Left hindlimb (tissue), 1 donor: ENCODE data around the gene TGFB2.

Experiments used
- DNase-seq: peaks from one replicate; pipeline ENCODE4 v3.0.0-alpha.2; 2018

TGFB2 gene

GRCh38 chr1:218467101-218468072 lies 122.3 kb downstream of the TGFB2 start:
- no peak for DNase-seq

DNA sequence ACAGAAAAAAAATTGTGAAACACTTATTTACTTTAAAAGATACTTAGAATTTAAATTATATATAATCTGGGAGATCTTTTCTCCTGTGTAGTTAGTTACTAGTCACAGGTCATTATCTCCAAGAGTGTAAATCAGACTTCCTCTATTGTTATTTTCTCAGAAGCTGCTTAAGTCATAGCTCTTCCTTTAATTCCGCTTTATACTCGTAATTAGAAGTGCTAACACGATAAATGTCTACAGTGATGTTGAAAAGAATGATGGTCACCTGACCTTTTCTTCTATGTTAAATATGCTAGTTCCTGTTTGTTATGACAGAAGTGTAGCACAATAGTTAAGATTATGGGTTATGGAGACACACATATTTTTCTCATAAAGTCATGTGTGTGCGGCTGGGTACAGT lies 123.6 kb downstream of the TGFB2 start:
- DNase-seq = no peak

DNA sequence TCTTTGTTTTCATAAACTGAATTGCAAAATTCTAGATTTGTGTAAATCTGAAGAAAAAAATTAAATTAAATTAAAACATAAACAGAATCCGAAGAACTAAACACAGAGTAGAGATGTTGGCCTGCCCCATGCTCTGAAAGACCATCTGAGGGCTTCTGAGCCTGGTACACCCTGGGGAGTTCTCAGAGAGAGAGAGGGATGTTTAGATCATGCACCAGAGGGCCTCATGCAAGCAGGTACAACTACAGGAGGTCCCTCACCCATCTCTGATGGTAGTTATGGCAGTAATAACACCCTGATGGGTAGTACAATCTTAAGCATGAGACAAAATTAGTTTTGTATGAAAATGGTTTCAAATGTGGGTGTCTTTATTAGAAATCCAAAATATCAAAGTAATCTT lies 127.7 kb downstream of the TGFB2 start:
- DNase-seq = no peak

DNA sequence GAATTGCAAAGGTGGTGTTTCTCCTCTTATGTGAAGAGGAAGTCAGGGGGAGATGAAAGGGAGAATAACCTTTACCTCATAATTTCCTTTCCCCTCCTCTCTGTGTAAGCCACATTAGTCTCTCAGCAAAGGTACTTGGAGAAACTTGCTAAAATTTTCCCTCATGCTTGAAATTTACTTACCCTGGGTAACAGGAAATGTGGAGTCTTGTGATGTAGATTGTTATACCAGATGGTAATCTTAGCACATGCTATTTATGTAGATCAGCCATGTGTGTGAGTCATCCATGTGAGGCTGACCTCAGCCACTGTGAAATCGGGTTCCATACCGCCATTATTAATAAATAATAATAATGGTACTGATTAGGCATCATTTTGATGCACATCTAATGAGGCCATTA lies 128.4 kb downstream of the TGFB2 start:
- DNase-seq = no peak

GRCh38 chr1:218474128-218474527 lies 129.0 kb downstream of the TGFB2 start:
- no peak for DNase-seq

DNA sequence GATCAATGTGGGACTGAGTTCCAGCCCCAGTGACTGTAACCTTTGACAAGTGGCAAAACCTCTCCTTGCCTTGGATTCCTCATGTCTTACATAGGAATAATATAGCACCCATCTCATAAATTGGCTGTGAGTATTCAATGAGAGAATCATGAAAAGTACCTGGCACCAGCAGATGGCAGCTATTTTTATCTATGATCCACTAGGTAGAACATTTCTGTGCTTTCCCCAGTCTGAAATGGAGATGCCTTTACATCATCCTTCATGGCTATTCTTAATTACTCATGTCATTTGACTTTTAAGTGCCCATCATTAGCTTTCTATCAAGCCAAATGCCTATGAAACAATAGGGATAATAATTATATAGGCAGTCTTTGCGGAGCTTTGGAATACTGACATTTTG lies 130.1 kb downstream of the TGFB2 start:
- DNase-seq = no peak

- no peak for DNase-seq
These were observed 130.6 kb downstream of the TGFB2 start for GRCh38 chr1:218475699-218476098.

GRCh38 chr1:218476385-218476784 lies 131.2 kb downstream of the TGFB2 start:
- no peak for DNase-seq

DNA sequence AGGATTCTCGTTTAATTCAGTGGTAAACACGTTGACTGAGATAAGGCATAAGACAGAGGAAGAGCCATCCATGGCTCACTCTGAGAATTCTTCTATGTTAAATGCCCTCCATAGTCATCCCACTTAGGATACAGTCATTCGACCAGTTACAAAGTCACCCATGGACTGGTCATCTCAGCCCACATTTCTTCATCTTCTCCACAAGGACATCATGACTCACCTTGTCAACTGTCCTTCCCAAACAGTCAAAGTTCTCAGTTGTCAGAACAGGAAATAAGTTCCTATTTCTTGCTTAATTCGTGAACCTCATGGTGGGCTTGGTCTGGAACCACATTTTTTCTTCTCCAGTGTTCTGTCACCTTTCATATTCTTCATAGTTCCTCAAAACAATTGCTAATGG lies 133.2 kb downstream of the TGFB2 start:
- no peak for DNase-seq

GRCh38 chr1:218479436-218480115 lies 134.4 kb downstream of the TGFB2 start:
- no peak for DNase-seq

DNA sequence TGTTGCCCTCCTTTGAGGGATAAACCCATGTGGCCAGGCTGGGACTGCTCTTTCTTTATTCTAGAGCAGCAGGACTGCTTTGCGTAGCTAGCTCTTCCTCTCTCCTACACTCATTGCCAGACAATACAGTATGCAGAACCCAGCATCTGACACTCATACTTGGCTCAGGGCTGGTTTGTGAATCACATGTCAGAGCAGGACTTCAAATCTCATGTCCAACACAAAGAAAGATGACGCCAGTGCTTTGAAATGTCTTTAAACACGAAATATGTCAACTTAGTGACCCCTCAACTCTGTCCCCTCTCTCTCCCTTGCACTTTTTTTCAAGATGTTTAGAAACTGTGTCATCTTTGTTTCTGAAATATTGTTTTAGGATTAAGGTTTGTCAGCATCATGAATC lies 135.0 kb downstream of the TGFB2 start:
- no peak for DNase-seq

DNA sequence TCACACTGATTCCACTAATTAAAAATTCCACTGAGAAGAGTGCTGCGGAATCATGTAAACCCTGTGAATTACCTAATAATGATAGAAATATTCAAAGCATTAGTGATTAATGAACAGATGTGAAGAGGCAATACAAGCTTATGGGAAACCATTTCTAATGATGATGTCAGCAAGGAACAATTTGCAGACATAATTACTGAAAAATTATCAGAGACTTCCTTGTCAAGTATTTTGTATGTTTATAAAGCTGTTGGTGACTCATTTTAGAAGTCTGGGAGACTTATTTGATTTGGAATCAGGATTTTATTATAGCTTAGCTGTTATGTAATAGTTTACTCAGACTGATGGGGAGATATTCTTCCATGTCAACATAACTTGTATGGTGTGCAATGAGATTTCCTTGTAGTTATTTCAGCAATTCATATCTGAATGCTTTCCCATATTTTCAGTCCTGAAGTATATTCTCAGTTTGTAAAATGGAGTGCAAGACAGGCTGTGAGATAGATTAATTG lies 135.5 kb downstream of the TGFB2 start:
- no peak for DNase-seq

DNA sequence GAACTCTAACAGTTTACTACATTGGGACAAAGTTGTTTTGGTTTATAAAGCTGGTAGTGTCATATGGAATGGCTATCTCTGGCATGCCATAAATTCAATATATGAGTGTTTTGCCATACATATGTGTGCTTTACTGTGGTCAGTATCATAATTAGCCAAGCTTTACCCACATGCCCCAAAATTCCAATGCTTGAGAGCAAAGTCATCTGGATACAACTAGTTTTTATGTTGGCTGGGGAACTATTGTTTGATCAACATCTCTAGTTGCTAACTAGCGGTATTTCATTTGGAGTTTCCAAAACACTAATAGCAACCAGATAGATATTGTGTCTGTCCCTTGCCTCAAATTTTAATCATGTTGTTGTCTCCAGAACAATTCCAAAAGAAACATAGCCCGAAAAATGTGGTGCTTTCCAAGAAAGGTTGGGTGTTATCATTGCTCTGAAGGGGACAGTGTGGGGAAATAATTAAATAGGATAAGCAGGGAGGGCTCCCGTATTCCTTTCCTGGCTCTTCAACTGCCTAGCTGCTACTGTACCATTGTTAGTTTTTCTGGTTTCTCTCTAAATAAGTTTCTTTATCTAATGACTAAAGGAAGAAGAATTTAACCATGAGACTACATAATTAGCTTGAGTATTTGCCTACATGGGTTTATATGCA lies 136.1 kb downstream of the TGFB2 start:
- DNase-seq = no peak

DNA sequence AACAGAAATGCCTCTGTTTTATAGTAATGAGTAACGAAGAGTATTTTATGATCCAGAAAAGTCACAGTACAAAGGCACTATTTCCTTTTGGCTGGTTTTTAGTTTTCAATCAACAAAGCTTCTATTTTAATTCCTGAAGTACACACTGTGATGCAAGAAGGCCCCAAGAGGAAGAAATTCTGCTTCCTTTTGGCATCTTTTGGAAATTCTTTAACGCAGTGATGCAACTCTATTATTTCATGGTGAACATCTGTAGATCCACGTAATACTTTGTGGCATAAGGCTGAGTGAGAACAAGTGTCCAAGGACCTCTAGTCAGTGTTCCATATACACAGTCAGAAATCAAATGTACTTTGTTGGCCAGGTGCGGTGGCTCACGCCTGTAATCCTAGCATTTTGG lies 137.5 kb downstream of the TGFB2 start:
- DNase-seq = no peak

DNA sequence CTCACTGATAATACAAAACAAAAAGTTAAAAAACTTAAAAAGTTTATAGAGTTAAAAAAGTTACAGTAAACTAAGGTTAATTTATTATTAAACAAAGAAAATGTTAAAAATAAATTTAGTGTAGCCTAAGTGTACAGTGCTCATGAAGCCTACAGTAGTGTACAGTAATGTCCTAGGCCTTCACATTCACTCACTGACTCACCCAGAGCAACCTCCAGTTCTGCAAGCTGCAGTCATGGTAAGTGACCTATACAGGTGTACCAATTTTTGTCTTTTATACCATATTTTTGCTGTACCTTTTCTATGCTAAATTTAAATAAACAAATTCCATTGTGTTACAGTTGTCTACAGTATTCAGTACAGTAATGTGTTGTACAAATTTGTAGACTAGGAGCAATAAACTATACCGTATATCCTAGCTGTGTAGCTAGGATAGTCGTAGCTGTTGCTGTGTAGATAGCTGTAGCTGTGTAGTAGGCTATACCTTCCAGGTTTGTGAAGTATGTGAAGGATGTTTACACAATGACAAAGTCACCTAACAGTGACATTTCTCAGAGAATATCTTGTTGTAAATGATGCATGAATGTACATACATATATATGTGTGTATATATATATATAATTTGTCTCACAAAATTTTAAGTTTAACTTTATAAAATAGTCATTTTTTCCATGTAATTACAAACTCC lies 140.2 kb downstream of the TGFB2 start:
- DNase-seq = no peak

GRCh38 chr1:218488531-218488930 lies 143.4 kb downstream of the TGFB2 start:
- no peak for DNase-seq

DNA sequence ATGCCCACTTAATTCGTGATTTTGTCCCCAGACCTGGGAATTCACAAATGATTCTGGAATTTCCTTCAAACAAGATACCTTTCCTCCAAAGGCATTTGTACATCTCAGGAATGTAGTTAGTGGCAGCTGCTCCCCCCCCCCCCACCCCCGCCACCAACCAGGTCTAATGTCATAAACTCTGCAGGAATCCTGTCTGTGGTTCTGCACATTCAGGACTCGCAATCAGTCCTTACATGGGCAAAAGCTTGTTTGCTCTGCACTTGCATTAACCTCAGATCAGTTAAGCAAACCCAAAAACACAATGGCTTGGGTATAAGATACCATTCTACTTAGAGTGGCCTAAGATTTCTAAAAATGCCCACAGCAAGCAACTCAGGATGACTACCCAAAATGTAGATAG lies 143.8 kb downstream of the TGFB2 start:
- no peak for DNase-seq

GRCh38 chr1:218490406-218490922 lies 145.3 kb downstream of the TGFB2 start:
- no peak for DNase-seq

DNA sequence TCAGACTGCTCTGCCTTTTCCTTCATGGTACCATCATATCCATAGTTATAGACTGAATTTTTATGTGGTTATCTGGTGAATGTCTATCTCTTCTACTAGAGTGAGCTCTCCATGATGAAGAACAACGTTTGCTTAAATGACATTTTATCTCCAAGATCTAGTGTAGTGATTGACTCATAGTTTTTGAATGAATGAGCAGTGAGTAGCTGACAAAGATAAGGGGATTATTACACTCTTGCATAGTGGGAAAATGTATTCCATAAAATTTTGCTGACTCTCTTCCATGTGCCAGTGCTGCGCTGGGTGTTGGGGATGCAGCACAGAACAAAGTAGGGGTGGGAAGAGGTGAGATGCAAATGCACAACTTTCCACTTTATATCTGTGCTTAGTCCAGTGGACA lies 147.7 kb downstream of the TGFB2 start:
- DNase-seq = no peak

DNA sequence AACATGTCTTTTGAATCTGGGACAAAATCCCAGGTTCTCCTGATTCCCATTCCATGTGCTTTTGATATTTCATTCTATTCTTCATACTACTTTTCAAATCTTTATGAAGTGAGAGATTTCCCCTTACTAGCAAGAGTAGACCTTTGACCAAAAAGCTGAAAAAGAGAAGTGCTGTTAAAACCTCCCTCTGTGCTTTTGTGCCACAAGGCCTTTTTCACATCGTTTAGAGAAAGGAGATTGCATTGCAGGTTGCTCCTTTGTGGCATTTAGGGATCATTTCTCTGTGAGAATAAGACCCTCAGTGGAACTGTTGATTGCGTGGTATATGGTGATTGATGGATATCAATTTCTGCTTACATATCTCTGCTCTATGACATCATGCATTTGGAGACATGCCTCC lies 148.8 kb downstream of the TGFB2 start:
- DNase-seq = no peak
